Activated gamma-delta T cell treated with anti-CD3 and anti-CD28 coated beads, Interleukin-2, amount 50 U/mL, for 16 hours (primary cell): ENCODE measurements around the gene LRIG1.

Experiments used
- DNase-seq: peaks from one replicate; pipeline ENCODE4 v3.0.0-alpha.2; 2020; ENCODE audit warnings: low read depth

Gene LRIG1

DNA sequence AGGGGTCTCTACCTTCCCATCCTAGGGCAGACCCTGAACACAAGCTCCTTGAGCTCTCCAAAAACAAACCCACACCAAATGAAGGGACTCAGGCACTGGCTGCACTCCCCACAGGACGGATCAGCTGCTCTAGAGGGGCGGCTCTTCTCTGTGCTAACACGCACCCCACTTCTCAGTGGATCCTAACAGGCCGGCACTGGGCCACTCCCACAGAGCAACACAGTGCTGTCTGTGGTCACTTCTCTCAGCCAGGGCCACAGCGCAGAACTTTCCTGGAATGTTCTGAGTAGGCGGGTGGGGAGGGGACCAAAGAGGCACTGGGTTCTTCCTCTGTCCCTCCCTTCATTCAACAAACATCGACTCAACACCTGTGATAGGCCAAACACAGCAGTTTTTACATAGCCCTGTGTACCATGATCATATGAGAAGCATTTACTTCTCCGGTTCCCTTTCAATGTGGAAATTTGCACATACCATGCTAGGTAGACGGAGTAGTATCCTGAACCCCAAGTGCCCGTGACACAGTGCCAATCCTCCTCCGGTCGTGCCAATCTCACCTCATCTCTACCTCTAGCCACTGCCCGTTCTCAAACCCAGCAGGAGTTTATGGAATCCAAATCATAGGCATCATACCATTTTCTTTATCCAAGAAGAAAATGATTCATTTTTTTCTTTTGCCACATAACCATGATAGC, 98.1 kb downstream of the LRIG1 start:
- no peak for DNase-seq

- DNase-seq, result no peak
These were observed 98.9 kb downstream of the LRIG1 start for GRCh38 chr3:66401675-66402491.

- DNase-seq, result no peak
These were observed 99.7 kb downstream of the LRIG1 start for GRCh38 chr3:66401157-66401550.

- no peak for DNase-seq
These were observed 100.2 kb downstream of the LRIG1 start for GRCh38 chr3:66400411-66401156.

DNA sequence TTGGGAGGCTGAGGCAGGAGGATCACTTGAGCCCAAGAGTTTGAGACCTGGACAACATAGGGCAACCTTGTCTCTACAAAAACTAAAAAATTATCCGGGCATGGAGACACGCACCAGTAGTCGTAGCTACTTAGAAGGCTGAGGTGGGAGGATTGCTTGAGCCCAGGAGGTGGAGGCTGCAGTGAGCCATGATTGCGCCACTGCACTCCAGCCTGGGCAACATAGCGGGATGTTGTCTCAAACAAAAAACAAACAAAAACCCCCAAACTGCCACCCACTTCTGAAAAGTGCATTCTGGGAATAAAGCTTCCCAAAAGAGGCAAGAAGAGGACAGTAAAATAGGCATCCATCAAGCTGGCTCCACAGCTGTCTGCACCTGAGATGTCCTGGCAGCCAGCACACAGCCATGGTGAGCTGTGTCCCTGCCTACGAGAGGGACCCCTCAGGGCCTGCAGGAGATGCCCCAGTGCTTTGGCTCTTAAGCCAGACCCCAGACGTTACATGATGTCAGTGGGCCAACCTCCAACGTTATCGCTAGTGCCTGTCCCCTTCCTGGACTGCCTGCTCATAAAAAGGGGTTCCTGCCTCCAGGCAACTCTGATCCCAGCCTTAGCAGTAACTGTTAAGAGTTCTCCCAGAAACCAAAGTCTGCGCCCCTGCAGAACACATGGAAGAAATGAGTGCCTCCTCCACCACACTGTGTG, 101.1 kb downstream of the LRIG1 start:
- no peak for DNase-seq

DNA sequence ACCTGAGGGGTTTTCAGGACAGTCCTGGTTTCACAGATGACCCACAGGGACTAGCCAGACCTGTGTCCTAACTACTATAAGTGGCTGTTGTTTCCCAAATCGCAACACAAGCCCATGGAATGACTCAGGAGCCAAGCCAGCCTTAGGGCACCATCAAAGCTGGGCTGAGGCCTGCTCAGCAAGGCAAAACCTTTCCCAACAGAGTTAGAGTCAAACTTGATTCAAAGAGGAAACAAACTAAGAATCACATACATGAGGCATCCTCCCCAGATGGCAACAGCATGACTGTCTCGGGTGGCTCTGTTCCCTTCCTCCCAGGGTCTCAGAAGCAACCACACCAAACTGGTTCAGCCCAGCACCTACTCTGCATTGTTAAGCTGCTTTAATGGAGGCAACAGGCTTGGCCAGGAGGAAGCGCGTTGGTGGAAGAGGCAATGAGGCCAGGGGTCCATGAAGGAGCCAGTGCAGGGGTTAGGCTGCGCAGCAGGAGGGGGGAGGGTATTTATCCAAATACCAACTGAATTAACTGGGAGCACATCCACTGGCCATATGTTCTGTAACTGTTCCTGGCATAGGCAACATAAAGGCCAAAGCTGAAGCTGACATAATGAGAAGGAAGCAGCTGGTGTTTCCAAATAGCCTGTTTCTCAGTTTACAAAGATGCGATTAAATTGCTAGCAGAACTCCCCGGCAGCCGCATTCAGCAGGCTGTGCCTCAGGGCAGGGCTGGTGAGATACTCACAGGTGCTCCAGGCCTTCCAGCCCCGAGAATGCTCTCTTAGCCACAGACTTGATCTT, 102.4 kb downstream of the LRIG1 start:
- DNase-seq, result no peak

DNA sequence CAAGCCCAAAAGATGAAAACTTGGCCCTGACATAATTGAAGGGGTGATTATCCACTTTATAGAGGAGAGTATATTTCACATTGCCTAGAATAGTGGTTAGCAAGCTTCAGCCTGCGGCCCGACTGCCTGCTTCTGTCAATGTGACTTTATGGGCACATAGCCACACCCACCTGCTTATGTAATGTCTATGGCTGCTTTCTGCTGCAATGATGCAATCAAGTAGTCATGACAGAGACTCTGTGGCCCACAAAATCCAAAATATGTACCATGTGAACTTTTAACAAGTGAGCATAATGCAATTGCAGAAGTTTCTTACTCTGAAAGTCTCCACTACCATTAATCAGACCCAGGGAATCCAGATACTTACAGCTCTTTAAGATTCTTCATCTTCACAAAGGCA, 103.1 kb downstream of the LRIG1 start:
- no peak for DNase-seq

GRCh38 chr3:66396888-66397287, 103.9 kb downstream of the LRIG1 start:
- DNase-seq, result no peak

GRCh38 chr3:66396161-66396760, 104.6 kb downstream of the LRIG1 start:
- DNase-seq, result no peak

GRCh38 chr3:66395635-66396034, 105.2 kb downstream of the LRIG1 start:
- no peak for DNase-seq

DNA sequence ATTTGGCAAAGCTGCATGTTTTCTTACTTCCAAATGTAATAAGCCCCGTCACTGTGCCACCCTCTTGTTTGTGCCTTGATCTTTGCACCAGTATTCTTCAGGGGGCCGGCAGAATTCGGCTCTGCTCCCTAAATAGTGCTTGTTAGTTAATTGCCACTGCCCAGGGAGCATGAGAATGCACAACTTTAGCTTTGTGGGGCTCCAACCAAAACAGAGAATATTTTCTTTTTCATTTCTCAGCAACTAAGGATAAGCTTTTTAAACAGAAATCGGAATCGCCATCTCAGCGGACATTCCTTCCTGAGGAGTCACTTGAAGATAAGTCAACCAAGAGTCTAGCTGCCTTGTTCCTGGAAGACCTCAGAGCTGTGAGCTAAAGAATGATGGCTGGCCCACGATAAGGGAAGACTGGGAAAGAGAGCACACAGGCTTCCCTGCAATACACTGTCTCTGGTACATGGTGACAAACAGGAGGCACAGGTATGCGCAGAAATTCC, 106.0 kb downstream of the LRIG1 start:
- no peak for DNase-seq

DNA sequence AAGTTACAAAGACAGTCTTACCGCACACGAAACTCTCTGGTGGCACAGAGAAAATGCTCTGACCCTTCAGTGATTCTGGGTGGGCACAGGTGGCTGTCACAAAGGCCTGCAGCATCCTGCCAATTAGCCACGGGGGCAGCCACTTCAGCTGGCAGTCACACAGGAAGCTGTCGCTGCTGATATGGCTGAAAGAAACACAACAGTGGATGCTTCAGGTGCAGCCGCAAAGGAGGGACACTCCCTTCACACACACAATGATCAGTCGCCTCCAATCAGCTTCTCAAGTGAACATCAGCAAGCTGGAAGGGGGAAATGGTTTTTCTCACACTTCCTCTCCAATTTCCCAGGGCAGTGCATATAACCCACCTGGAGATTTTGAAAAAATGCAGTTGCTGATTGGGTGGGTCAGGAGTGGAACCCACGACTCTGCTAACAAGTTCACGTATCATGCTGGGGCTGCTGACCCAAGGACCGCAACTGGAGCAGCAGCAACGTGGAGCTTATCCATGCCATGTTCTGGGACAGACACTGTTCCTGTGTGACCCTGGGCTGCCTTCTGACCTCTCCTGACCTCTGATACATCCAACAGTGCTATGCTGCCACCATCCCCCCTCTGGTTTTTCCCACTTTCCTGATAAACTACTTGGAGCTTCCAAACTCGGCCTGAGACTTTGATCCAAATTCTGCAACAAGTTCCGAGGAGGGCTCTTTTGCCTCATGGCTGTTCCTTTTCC, 106.6 kb downstream of the LRIG1 start:
- peak; percentile 25 for DNase-seq

DNA sequence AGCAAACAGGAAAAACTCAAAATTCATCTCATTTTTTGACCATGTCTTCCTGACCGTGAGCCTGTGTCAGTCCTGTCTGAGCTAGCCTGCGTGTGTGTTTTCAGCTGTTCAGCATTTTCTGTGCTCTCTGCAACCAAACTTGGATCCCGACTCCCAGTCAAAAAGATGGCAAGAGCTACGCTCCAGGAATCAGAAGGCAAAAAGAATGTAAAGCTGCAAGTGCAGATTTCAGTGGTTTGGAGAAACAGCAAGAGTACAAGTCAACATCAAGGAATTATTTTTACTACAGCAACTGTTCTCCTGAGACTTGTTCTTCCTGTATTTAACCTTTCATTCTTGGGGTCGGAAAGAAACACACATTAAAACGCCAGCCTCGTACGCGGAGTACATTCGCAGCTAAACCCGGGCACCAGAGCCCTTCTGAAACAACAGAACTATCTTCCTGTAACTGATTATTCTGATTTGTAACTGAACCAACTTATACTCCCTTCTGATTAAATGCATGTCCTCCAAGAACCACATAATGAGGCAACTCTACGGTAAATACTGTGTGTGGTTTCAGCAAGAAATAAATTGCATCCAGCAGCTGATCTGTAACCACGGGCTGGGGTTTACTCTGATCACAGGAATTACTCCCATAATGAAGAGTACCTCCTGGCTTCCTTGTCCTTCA, 107.4 kb downstream of the LRIG1 start:
- DNase-seq, result no peak

- no peak for DNase-seq
These were observed 107.9 kb downstream of the LRIG1 start for GRCh38 chr3:66392966-66393332.

DNA sequence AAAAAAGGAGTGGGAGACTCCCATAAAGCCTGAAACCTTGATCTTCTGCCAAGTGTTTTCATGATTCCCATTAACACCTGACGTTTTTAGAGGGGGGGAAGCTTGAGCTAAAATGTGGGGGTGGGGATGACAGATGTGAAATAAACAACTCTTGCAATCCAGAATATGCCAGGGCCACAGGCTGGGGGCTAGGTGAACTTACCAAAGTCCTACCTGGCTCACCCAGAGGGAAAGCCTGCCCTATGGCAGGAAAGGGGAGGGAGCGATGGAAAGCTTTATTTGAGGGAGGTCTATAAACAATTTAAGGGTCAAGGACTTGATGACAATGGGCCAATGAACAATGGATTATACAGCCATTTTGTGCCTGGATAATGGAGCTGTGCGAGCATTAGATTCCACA, 108.3 kb downstream of the LRIG1 start:
- no peak for DNase-seq

GRCh38 chr3:66390013-66390412, 110.8 kb downstream of the LRIG1 start:
- no peak for DNase-seq

DNA sequence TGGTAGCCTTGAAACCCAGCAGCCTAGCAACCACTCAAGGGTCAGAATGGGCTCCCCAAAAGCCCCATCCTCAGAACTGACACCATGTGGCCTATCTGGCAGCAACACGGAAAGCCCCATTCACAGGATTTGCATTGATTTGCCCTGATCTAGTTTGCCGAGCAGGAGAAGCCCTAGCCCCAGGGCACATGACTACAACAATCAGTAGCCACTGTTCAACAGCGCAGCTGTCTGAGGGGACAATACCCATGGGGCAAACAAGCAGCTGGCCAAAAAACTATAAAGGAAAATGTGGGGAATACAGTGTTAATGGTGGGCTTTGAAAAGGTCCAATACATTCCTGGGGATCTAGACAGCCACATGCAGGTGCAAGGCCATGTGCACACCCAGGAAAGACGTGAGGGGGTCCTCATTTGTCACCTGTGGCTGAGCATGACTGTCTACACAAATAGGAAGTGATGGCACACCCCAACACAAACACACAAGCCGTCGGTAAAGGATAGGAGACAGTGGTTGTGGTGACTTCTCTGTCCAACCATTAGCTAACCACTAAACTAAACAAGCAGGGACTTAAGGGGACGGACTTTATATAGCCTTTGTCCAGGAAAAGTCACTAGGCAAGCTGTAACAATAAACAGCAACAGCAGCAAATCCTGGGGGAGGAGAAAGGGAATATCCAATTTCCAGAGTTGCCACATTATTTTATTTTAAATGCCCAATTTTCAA, 113.7 kb downstream of the LRIG1 start:
- DNase-seq, result no peak

- DNase-seq, result no peak
These were observed 114.6 kb downstream of the LRIG1 start for GRCh38 chr3:66386011-66386924.
